Ramos (cell line): ENCODE results near the gene SYPL1.
"Not testable (repeated sequence)": the region's sequence is repeated elsewhere in the genome, so short reads cannot be mapped to it uniquely, and the experiment has no call there.

ENCODE experiments used
- in situ Hi-C: fragments of 300-500 bp; cut with MboI; formaldehyde crosslinking; loops from one replicate; pipeline ENCODE4 v1.14.3; 2022; ENCODE audit warnings: low sequenced_read_pairs; ENCODE audit not compliant: unreplicated experiment

SYPL1 gene

GRCh38 chr7:106112118-106112971 is at the start of gene SYPL1:
Gene SYPL1, minus strand, starts transcription at chr7:106112312. Its CDS starts 104 bp downstream, at chr7:106112208.
- in situ Hi-C loops: no loop called here

- in situ Hi-C loops: loop anchor here (5.0 kb wide), 1 partner anchor 388 kb away; no protein-coding TSS in a partner anchor
Measured at GRCh38 chr7:106155027-106155426, 42.9 kb upstream of the SYPL1 start.

GRCh38 chr7:106153891-106154449 is 41.9 kb upstream of the SYPL1 start:
- in situ Hi-C loops: loop anchor here (5.0 kb wide), 1 partner anchor 102 kb away; no protein-coding TSS in a partner anchor

DNA sequence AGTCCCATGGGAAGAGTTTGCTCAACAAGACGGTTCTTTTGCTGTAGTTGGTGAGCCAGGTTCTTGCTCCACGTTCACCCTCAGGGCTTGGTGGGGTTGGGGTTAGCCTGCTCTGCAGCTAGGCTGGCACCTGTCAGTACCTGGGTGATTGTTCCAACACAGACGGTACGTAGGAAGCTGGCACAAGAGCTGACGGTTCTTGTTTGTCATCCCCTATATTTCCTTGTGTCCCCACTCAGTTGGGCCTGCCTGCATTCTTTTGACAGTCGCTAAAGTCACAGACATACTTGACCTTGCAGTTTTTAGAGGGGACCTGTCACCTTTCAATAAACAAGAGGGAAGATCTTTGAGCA is 40.2 kb upstream of the SYPL1 start:
- in situ Hi-C loops: loop anchor here (5.0 kb wide), 1 partner anchor 100 kb away; no protein-coding TSS in a partner anchor

DNA sequence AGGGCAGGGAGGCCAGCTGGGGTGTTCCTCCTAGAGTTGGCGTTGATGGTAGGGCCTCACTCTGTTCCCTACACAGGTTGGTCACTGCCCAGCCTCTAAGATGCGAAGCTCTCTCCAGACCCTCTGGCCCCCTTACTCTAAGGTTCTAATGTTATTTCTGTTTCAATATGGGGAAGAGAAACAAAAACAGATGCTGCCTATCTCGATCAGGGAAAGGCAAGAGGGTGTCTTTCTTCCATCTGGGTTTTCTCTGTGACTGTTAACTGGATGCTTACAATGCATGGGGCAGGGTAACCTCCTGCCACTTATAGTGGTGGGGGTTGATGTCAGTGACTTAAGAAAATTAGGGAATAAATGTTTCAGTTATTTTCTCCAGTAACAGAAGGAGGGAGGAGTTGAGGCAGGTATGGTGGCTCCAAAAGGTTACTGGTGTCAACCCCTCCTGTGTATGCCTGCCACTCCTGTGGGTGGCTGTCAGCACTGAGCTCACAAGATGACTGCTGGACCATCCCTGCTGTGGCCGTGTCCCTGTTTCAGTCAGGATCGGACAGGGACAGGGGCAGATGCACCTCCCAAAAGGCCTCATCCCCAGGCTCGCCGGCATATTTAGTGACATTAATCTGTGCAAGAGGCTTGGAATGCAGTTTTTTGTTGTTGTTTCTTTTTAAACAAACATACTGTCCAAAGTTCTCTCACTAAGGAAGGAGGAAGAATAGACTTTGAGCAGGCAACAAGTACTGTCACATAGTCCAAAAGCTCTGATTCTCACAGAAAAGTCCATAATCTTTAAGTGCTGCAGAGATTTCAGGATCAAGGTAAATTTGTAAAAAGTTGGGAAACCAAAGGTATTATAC is 39.6 kb upstream of the SYPL1 start:
- in situ Hi-C loops: loop anchor here (5.0 kb wide), 1 partner anchor 99 kb away; no protein-coding TSS in a partner anchor

DNA sequence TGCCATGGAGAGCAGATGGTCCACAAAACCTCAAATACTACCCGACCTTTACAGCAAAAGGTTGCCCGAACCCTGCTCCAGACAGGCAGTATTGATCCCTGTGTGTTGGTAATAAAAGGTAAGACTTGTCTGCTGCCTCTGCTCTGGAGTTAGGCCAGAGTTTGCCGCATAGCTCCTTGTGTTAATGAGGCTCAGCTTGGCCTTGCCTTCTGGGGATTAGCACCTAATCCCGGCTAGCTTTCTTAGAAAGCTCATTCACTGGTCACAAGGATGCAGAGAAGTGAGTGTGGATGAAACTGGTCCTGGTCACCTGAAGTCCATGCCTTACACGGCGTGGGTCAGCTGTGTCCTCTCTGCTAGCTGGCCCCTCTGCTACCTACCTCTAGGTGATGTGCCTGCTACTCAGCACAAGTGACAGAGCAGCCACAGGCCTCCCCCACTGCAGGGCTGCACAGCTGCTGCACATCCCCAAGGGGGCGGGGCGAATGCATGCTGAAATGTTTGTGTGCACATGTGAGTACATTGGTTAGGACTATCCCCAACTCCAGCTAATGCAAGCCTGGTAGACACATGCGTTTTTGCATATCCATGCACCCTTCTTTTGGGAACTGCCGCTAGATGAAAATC is 31.7 kb upstream of the SYPL1 start:
- in situ Hi-C loops: no loop called here

GRCh38 chr7:106142136-106142535 is 30.0 kb upstream of the SYPL1 start:
- in situ Hi-C loops: no loop called here

DNA sequence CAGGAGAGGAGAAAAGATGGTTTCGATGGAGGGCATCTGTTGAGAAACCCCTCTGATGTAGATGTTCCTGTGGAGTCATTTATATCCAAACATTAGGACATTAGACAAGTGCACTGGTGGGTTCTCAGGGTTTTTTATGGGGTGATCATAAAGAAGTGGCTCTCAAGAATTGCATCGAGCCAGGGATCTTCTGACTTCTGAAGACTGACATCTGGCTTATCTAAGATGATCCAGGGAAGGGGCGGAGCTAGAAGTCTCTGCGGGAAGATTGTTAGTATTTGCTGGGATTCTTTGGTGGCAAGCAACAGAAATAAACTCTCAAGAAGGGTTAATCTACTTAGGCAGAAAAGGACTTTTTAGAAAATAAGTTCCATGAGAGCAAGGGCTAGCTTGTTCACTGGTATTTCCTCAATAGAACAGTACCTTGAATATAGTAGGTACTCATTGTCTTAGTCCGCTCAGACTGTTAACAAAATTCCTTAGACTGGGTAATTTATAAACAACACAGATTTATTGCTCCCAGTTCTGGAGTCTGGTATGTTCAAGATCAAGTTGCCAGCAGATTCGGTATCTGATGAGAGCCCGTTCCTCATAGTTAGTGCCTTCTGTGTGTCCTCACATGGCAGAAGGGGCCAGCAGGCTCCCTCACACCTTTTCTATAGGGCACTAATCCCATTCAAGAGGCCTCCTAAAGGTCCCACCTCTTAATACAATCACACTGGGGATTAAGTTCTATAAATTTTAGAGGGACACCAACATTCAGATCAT is 28.5 kb upstream of the SYPL1 start:
- in situ Hi-C loops: no loop called here

- in situ Hi-C loops: no loop called here
Measured at GRCh38 chr7:106139265-106140251, 27.4 kb upstream of the SYPL1 start.

DNA sequence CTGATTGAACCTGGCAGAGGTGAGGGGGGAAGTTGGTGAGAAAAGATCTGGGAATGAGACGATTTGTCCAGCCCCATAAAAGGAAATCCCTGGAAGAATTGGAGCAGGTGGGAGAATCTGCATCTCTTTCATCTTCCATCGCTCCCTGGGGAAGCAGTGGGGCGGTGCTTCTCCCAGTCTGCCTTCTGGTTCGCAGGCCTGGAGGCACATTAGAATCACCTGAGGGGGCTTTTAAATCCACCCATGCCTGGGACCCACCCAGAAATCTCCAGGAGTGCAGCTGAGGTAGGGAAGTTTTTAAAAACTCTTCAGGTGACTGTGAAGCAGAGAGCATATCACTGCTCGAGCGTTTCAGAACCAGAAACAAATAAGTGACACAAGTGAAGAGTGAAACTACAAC is 26.7 kb upstream of the SYPL1 start:
- in situ Hi-C loops: no loop called here

DNA sequence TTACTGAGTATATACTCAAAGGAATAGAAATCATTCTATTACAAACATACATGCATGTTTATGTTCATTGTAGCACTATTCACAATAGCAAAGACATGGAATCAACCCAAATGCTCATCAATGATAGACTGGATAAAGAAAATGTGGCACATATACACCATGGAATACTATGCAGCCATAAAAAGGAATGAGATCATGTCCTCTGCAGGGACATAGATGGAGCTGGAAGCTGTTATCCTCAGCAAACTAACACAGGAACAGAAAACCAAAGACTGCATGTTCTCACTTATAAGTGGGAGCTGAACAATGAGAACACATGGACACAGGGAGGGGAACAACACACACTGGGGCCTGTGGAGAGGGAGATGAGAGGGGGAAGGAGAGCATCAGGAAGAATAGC is 26.1 kb upstream of the SYPL1 start:
- in situ Hi-C loops: not testable (repeated sequence)

DNA sequence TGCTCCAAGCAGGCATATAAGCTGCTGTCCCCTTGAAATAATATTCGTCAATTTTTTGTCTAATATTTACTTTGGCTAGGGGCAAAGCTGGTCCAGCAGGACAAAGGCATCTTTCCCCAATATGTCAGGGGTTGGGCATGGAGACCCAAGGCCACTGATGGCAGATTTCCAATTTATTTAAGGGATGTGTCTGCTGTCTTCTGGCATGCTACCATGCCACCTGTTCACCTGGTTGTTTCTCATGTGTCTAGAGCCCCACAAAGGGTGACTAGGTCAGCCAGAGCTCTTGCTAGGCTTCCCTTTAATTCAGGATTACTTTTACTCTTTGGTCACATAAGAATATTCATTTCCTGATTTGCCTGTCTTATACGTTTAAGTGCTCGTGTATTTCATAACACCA is 22.1 kb upstream of the SYPL1 start:
- in situ Hi-C loops: no loop called here

GRCh38 chr7:106129291-106129690 is 17.2 kb upstream of the SYPL1 start:
- in situ Hi-C loops: no loop called here

- in situ Hi-C loops: no loop called here
Measured at GRCh38 chr7:106128836-106129235, 16.7 kb upstream of the SYPL1 start.

DNA sequence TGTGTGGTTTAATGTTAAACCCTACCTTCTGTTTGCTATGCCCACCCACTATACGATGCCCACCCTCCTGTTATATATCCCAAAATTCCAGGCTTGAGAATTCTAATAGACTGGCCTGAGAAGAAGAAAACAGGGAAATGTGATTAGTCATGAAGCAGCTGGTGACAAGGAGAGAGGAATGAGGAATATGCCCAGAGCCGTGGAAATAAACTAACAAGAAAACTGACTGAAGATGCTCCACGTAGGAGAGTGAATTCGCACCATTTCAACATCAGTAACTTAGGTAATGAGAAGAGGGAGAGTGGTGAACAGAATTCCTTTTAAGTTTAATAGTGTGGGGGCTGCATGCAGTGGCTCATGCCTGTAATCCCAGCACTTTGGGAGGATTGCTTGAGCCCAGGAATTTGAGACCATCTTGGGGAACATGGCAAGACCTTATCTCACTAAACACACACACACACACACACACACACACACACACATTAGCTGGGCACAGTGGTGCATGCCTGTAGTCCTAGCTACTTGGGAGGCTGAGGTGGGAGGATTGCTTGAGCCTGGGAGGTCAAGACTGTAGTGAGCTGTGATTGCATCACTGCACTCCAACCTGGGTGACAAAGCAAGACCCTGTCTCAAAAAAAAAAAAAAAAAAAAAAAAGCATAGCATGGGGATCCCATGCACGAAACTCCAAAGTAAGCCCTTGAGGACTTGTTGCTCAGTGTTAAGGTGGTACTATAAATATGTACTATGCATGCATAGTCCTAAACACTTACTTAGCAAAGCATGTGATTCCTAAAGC is 16.1 kb upstream of the SYPL1 start:
- in situ Hi-C loops: no loop called here

DNA sequence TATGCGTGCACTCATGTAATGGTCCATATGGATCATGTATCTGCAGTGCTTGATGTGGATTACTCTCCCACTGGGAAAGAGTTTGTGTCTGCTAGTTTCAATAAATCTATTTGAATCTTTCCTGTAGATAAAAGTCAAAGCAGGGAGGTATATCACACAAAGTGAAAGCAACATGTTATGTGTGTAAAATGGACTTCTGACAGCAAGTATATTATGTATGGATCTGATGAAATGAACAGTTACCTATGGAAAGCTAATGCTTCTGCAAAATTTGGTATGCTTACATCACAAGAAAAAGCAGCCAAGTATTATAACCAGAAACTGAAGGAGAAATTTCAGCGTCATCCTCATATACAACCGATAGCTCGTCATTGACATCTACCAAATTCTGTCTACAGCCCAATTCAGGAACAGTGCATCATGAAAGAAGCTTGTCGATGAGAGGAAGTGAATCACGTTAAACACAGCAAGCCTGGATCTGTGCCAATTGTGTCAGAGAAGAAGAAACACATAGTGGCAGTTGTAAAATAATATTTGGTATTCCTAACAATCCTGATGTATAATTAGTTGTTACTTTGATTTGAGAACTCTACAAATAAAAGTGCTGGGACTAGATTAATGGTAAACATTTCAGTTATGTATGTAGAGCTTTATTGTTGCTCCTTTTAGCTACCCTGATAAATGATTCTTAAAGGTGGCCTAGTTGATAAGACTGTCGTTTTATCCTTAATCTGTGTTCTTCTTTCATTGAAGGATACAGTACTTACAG is 14.2 kb upstream of the SYPL1 start:
- in situ Hi-C loops: no loop called here

DNA sequence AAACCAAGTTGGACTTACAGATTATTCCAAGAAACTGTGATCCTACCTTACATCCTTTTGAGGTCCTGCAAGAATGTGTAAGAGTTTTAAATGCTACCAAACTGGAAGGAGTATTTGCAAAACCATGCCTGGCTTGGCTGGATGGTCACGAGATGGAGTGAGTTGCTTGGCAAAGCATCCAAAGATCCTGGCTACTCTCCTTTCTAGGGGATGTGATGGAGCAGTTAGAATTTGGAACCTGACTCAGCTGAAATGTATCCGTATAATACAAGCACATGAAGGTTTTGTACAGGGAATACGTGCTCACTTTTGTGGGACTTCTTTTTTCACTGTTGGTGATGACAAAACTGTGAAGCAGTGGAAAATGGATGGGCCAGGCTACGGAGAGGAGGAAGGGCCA is 13.3 kb upstream of the SYPL1 start:
- in situ Hi-C loops: no loop called here
